Activated T-cell treated with anti-CD3 and anti-CD28 coated beads for 1 hour (primary cell): ENCODE results near the gene TBXAS1.
A peak's percentile ranks its signal among the peaks of the same experiment; 100 is the strongest.
"Not testable (repeated sequence)": the region's sequence is repeated elsewhere in the genome, so short reads cannot be mapped to it uniquely, and the experiment has no call there.

Experiments used
- DNase-seq: peaks from one replicate; pipeline ENCODE4 v3.0.0-alpha.2; 2020; ENCODE audit warnings: low read depth

TBXAS1 gene

GRCh38 chr7:139915268-139915863, 86.3 kb downstream of the TBXAS1 start:
- DNase-seq: no peak

GRCh38 chr7:139915864-139916716, 87.0 kb downstream of the TBXAS1 start:
- DNase-seq: peak; percentile 21

- DNase-seq: no peak
Measured at GRCh38 chr7:139916717-139917395, 87.8 kb downstream of the TBXAS1 start.

GRCh38 chr7:139917851-139918250, 88.8 kb downstream of the TBXAS1 start:
- DNase-seq: no peak

GRCh38 chr7:139918480-139918879, 89.4 kb downstream of the TBXAS1 start:
- no peak for DNase-seq

GRCh38 chr7:139923090-139923489, 94.0 kb downstream of the TBXAS1 start:
- no peak for DNase-seq

- no peak for DNase-seq
Measured at GRCh38 chr7:139924461-139924860, 95.4 kb downstream of the TBXAS1 start.

GRCh38 chr7:139929221-139929620, 100.2 kb downstream of the TBXAS1 start:
- DNase-seq: not testable (repeated sequence)

GRCh38 chr7:139930286-139930965, 101.4 kb downstream of the TBXAS1 start:
- no peak for DNase-seq

GRCh38 chr7:139931190-139931934, 102.3 kb downstream of the TBXAS1 start:
- no peak for DNase-seq

- DNase-seq: no peak
Measured at GRCh38 chr7:139932531-139932930, 103.5 kb downstream of the TBXAS1 start.

GRCh38 chr7:139936760-139937310, 107.8 kb downstream of the TBXAS1 start:
- no peak for DNase-seq

GRCh38 chr7:139937715-139938114, 108.7 kb downstream of the TBXAS1 start:
- DNase-seq: no peak

- DNase-seq: no peak
Measured at GRCh38 chr7:139940866-139941265, 111.8 kb downstream of the TBXAS1 start.

GRCh38 chr7:139941421-139941820, 112.4 kb downstream of the TBXAS1 start:
- no peak for DNase-seq

- no peak for DNase-seq
Measured at GRCh38 chr7:139941866-139942265, 112.8 kb downstream of the TBXAS1 start.

- DNase-seq: no peak
Measured at GRCh38 chr7:139942636-139943035, 113.6 kb downstream of the TBXAS1 start.

GRCh38 chr7:139943401-139943800, 114.3 kb downstream of the TBXAS1 start:
- DNase-seq: no peak

- no peak for DNase-seq
Measured at GRCh38 chr7:139944248-139944647, 115.2 kb downstream of the TBXAS1 start.

GRCh38 chr7:139946533-139946932, 117.5 kb downstream of the TBXAS1 start:
- no peak for DNase-seq

- DNase-seq: no peak
Measured at GRCh38 chr7:139947021-139947420, 118.0 kb downstream of the TBXAS1 start.
